ENCODE measurements around the gene TRIM28. TPM values are rescaled to one million over a fixed set of nuclear protein-coding genes. Genes with fewer than 3 reads are reported as not detected.

TRIM28 gene
- total RNA-seq, 4 donors from 2014 or later: 150 to 198 (median 179) TPM

- DNase-seq: no peak
- no peaks in the 10 kb centered on the region for H3K27me3 ChIP-seq
- intact Hi-C loops (cut with DNase I): no loop called here
- peaks cover 48 to 82% (median 58%) of the 10 kb centered on the region in 3 donors for H3K4me1 ChIP-seq
- no peaks in the 10 kb centered on the region for H3K9me3 ChIP-seq
- H3K4me3 ChIP-seq: peak within 1 kb of the TSS; percentile 80 to 92 (median 88)
- TF ChIP-seq, protein P1, sequence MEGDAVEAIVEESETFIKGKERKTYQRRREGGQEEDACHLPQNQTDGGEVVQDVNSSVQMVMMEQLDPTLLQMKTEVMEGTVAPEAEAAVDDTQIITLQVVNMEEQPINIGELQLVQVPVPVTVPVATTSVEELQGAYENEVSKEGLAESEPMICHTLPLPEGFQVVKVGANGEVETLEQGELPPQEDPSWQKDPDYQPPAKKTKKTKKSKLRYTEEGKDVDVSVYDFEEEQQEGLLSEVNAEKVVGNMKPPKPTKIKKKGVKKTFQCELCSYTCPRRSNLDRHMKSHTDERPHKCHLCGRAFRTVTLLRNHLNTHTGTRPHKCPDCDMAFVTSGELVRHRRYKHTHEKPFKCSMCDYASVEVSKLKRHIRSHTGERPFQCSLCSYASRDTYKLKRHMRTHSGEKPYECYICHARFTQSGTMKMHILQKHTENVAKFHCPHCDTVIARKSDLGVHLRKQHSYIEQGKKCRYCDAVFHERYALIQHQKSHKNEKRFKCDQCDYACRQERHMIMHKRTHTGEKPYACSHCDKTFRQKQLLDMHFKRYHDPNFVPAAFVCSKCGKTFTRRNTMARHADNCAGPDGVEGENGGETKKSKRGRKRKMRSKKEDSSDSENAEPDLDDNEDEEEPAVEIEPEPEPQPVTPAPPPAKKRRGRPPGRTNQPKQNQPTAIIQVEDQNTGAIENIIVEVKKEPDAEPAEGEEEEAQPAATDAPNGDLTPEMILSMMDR (IDR thresholded peaks at IDR 0.05): no peak
- no peak for TF ChIP-seq POLR2A (IDR thresholded peaks at IDR 0.05)
- 0 to 1% methylated on average over 17 to 26 of the region's 62 CpGs for WGBS, 2 donors
- peak within 1 kb of the TSS; percentile 94 to 100 (median 99) for H3K27ac ChIP-seq
- peaks cover 5 to 24% (median 13%) of the 10 kb centered on the region in 3 donors for H3K36me3 ChIP-seq
Measured at GRCh38 chr19:58558066-58558622, 14.3 kb downstream of the TRIM28 start, which contains the start of gene UBE2M. TSS of gene UBE2M (minus strand) at chr19:58558611. CDS start at chr19:58558381, 230 bp downstream.

GRCh38 chr19:58558623-58559274 is 14.9 kb downstream of the TRIM28 start:
- H3K27me3 ChIP-seq: no peaks in the 10 kb centered on the region
- no peak for DNase-seq
- WGBS, 2 donors: 0% methylated on average over 19 of the region's 76 CpGs; no CpG with 5 or more reads in 1 of the 2 donors
- H3K9me3 ChIP-seq: no peaks in the 10 kb centered on the region
- peaks cover 5 to 18% (median 13%) of the 10 kb centered on the region in 3 donors for H3K36me3 ChIP-seq
- H3K4me3 ChIP-seq: peak overlapping the region; percentile 80 to 92 (median 88)
- H3K4me1 ChIP-seq: peaks cover 53 to 82% (median 59%) of the 10 kb centered on the region in 3 donors
- intact Hi-C loops (cut with DNase I): no loop called here
- TF ChIP-seq, protein P1 (IDR thresholded peaks at IDR 0.05): no peak
- TF ChIP-seq POLR2A (IDR thresholded peaks at IDR 0.05): peak in 2 of 4 donors; percentile 21 to 76
- peak overlapping the region; percentile 94 to 100 (median 99) for H3K27ac ChIP-seq

GRCh38 chr19:58559275-58560006 is 15.6 kb downstream of the TRIM28 start:
- no peaks in the 10 kb centered on the region for H3K27me3 ChIP-seq
- intact Hi-C loops (cut with DNase I): no loop called here
- peak overlapping the region; percentile 94 to 100 (median 99) for H3K27ac ChIP-seq
- no peak for DNase-seq
- TF ChIP-seq, protein P1 (IDR thresholded peaks at IDR 0.05): no peak
- TF ChIP-seq POLR2A (IDR thresholded peaks at IDR 0.05): peak in 3 of 4 donors; percentile 42 to 67 (median 43)
- 4 to 8% methylated on average over 6 to 10 of the region's 33 CpGs for WGBS, 2 donors
- peaks cover 5 to 17% (median 13%) of the 10 kb centered on the region in 3 donors for H3K36me3 ChIP-seq
- H3K4me1 ChIP-seq: peaks cover 47 to 78% (median 54%) of the 10 kb centered on the region in 3 donors
- H3K4me3 ChIP-seq: peak overlapping the region; percentile 80 to 92 (median 88)
- no peaks in the 10 kb centered on the region for H3K9me3 ChIP-seq

DNA sequence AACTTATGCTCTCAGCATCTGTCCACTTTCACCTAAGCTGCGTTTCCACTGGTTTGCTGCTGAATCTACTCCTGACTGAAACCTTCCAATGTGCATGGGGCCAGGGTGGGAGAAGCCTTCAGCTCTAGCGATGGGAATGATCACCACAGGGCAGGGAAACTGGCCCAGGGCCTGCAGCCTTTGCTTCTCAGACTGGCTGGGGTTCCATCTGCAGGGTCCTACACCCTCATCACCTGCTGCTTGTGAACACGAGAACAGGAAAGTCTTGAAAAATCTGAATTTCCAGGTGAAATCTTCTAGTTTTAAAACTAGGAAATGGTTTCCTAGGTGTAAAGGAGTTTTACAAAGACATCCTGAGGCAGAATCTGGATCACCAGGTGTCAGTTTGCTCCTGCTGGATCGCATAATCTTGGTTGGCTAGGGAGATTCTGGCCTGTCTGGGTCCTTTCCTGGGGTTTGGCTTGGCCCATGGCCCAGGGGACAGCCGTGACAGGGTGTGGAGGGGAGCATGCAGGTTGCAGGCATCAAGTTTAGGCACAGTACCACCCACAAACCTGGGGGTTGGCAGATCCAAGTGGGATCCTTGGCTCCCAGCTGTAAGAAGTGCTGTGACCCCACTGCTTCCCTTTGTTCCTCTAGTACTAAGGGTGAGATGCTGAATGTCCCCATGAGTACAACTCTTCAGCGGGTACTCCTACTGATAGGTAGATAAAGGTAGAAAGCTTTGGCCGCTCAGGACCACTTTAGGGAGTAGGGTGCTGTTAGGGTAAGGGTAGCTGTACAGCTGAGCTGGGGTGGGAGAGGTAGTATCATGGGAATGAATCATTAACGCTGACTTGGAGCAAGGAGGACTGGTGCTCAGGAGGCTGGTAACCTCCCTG is 16.4 kb downstream of the TRIM28 start:
- no peak for DNase-seq
- 64 to 96% methylated on average over 3 to 8 of the region's 8 CpGs for WGBS, 2 donors
- Histone ChIP-seq H3K9me3 (no peaks in the 10 kb centered on the region), H3K27me3 (no peaks in the 10 kb centered on the region), H3K4me1 (peaks cover 44 to 75% (median 53%) of the 10 kb centered on the region in 3 donors), H3K27ac (peak overlapping the region; percentile 94 to 100 (median 99)), H3K4me3 (peak overlapping the region; percentile 80 to 92 (median 88)), H3K36me3 (peaks cover 5 to 17% (median 13%) of the 10 kb centered on the region in 3 donors)
- TF ChIP-seq, protein P1 (IDR thresholded peaks at IDR 0.05): no peak
- intact Hi-C loops (cut with DNase I): no loop called here
